SK-N-SH (cell line): ENCODE results near the gene THAP8. TPM values are rescaled to one million over a fixed set of nuclear protein-coding genes. Genes with fewer than 3 reads are reported as not detected.
A peak's percentile ranks its signal among the peaks of the same experiment; 100 is the strongest.

Experiments used
- CTCF ChIA-PET: fragments of 300-600, 350-600 bp; formaldehyde crosslinking; extraction: SDS; loops from one replicate; lab custom pipeline; 2021; lab: Yijun Ruan, JAX
- POLR2A ChIA-PET: fragments of 350-600 bp; sonication (Branson Sonifier 250); formaldehyde crosslinking; extraction: SDS; loops from one replicate; lab custom pipeline; 2020; ENCODE audit warnings: antibody characterized with exemption, inconsistent platforms; lab: Yijun Ruan, JAX
- DNase-seq: peaks from one replicate; pipeline ENCODE4 v3.0.0; 2012
- H2AFZ ChIP-seq: fragments of 200-600 bp; sonication (generic); 2 replicates; pipeline ENCODE4 v1.8.1; 2016; ENCODE audit warnings: antibody characterized with exemption, mild to moderate bottlenecking, low read depth
- H3F3A ChIP-seq: fragments of 200-600 bp; sonication (generic); replicated peaks from 2 replicates; pipeline ENCODE3; 2016; ENCODE audit warnings: antibody characterized with exemption, mild to moderate bottlenecking; ENCODE audit not compliant: insufficient read depth
- H3K27ac ChIP-seq, 2 experiments: fragments of 200-500 bp in 1 of 2; fragments of 200-600 bp in 1 of 2; sonication (Bioruptor generic) in 1 of 2; sonication (generic), shearing (Covaris generic) in 1 of 2; 2 replicates each; pipeline versions ENCODE4 v1.5.1 to v1.6.1; 2014 to 2016; ENCODE audit warnings: low read depth in 2 of 2, inconsistent platforms in 1 of 2, low read length in 1 of 2, mild to moderate bottlenecking in 1 of 2, mixed read lengths in 1 of 2
- H3K27me3 ChIP-seq: fragments of 200-600 bp; sonication (generic), shearing (Covaris generic); 2 replicates; pipeline ENCODE4 v1.6.1; 2016; ENCODE audit warnings: mixed run types; ENCODE audit not compliant: insufficient read depth
- H3K36me3 ChIP-seq, 2 experiments: fragments of 200-500 bp in 1 of 2; fragments of 200-600 bp in 1 of 2; sonication (Bioruptor generic) in 1 of 2; sonication (generic) in 1 of 2; replicated peaks in 1 of 2; 2 replicates each; pipeline versions ENCODE3 to v1.5.1; 2014 to 2016; ENCODE audit warnings: low read length in 1 of 2, mild to moderate bottlenecking in 1 of 2; ENCODE audit not compliant: insufficient read depth in 2 of 2, control insufficient read depth in 1 of 2
- H3K4me1 ChIP-seq, 2 experiments: fragments of 200-500 bp in 1 of 2; fragments of 200-600 bp in 1 of 2; sonication (Bioruptor generic) in 1 of 2; sonication (generic), shearing (Covaris generic) in 1 of 2; 2 replicates each; pipeline versions ENCODE4 v1.5.1 to v1.6.1; 2014 to 2016; ENCODE audit warnings: low read depth in 1 of 2, low read length in 1 of 2, mixed run types in 1 of 2; ENCODE audit not compliant: insufficient read depth in 2 of 2, control insufficient read depth in 1 of 2
- H3K4me2 ChIP-seq: fragments of 200-600 bp; sonication (generic), shearing (Covaris generic); 2 replicates; pipeline ENCODE4 v1.6.1; 2017; ENCODE audit warnings: mixed run types
- H3K4me3 ChIP-seq, 2 experiments: fragments of 200-500 bp in 1 of 2; fragments of 200-600 bp in 1 of 2; sonication (Bioruptor generic) in 1 of 2; sonication (generic), shearing (Covaris generic) in 1 of 2; 2 replicates each; pipeline versions ENCODE4 v1.5.1 to v1.8.1; 2014 to 2016; ENCODE audit warnings: low read depth in 2 of 2, inconsistent platforms in 1 of 2, low read length in 1 of 2, mild to moderate bottlenecking in 1 of 2, mixed read lengths in 1 of 2, moderate library complexity in 1 of 2
- H3K79me2 ChIP-seq: fragments of 200-600 bp; sonication (generic); 2 replicates; pipeline ENCODE4 v1.8.1; 2017; ENCODE audit warnings: mild to moderate bottlenecking; ENCODE audit not compliant: insufficient read depth
- H3K9ac ChIP-seq: fragments of 200-600 bp; sonication (generic); 2 replicates; pipeline ENCODE4 v1.6.1; 2017; ENCODE audit warnings: mixed run types
- H3K9me2 ChIP-seq: fragments of 200-600 bp; sonication (generic); 2 replicates; pipeline ENCODE4 v1.6.1; 2017; ENCODE audit warnings: mixed run types
- H3K9me3 ChIP-seq: fragments of 200-600 bp; sonication (generic); 2 replicates; pipeline ENCODE4 v1.6.1; 2017; ENCODE audit warnings: mixed run types, mild to moderate bottlenecking, moderate library complexity
- H4K20me1 ChIP-seq: fragments of 200-600 bp; sonication (generic); 2 replicates; pipeline ENCODE4 v1.6.1; 2017; ENCODE audit warnings: mild to moderate bottlenecking, mixed run types; ENCODE audit not compliant: insufficient read depth
- EP300 ChIP-seq, 2 experiments: IDR thresholded peaks; 2 replicates each; pipeline versions ENCODE4 v1.4.0 to v1.6.1; 2012; ENCODE audit warnings: borderline replicate concordance in 1 of 2, low read depth in 1 of 2, low read length in 1 of 2
- FOXJ3 ChIP-seq: sonication (generic); formaldehyde crosslinking; IDR thresholded peaks from 2 replicates; pipeline ENCODE4 v1.5.1; 2020; ENCODE audit warnings: mild to moderate bottlenecking, missing genetic modification reagents
- GABPA ChIP-seq: IDR thresholded peaks from 2 replicates; pipeline ENCODE4 v1.4.0; 2012; ENCODE audit warnings: low read depth, mild to moderate bottlenecking
- GATA2 ChIP-seq: sonication (generic); formaldehyde crosslinking; IDR thresholded peaks from 2 replicates; pipeline ENCODE4 v1.5.0; 2020; ENCODE audit warnings: mild to moderate bottlenecking, missing genetic modification reagents
- JUND ChIP-seq: IDR thresholded peaks from 2 replicates; pipeline ENCODE4 v1.4.0; 2012
- RAD21 ChIP-seq: IDR thresholded peaks from 2 replicates; pipeline ENCODE4 v1.6.1; 2012; ENCODE audit warnings: mild to moderate bottlenecking, low read length
- SIN3A ChIP-seq: IDR thresholded peaks from 2 replicates; pipeline ENCODE4 v1.6.1; 2012; ENCODE audit warnings: low read depth, mild to moderate bottlenecking, low read length, moderate library complexity, borderline replicate concordance
- TCF12 ChIP-seq: IDR thresholded peaks from 2 replicates; pipeline ENCODE4 v1.4.0; 2012
- USF2 ChIP-seq: fragments of 150-350 bp; IDR thresholded peaks from 2 replicates; pipeline ENCODE4 v1.6.1; 2017; ENCODE audit warnings: antibody characterized with exemption, low read length, low read depth, borderline replicate concordance
- YY1 ChIP-seq: IDR thresholded peaks from 2 replicates; pipeline ENCODE4 v1.4.0; 2012; ENCODE audit warnings: low read depth, mild to moderate bottlenecking
- WGBS: methylation state at CpG from one replicate; pipeline ENCODE4 v1.1.6; 2017; ENCODE audit warnings: low lambda C conversion rate; 5-methylcytosine and 5-hydroxymethylcytosine counted together
- polyA plus RNA-seq, 3 experiments: library from polyadenylated mRNA; depleted of rRNA; stranded (reverse); fragments of >200 nt; gene quantifications; 2 replicates each; pipeline ENCODE4 v1.2.3, GENCODE V29; 2012

THAP8 gene
- polyA plus RNA-seq, 1 of the 3 experiments (the other 2 are of a cell fraction) = 6.3 TPM

GRCh38 chr19:35993923-35994598, 60.0 kb downstream of the THAP8 start:
- Histone ChIP-seq H3K4me3 (peak overlapping the region in 1 of 2 experiments; percentile 83; a peak in 1 of 4 replicates), H3K27ac (no peak overlapping the region; a peak in 1 of 4 replicates), H3K9me2 (no peaks in the 10 kb centered on the region), H3K9ac (no peak overlapping the region), H4K20me1 (no peaks in the 10 kb centered on the region), H3K4me1 (peaks cover 11 to 18% of the 10 kb centered on the region in 2 experiments; a peak in 1 of 4 replicates), H3K27me3 (no peaks in the 10 kb centered on the region), H3K4me2 (peak overlapping the region; percentile 99), H3K36me3 (peaks cover 0 to 3% of the 10 kb centered on the region in 2 experiments), H3K9me3 (no peaks in the 10 kb centered on the region)
- ChIA-PET CTCF (interaction anchor here (0.7 to 1.7 kb wide), 13 partner anchors 10 to 124 kb away, joined by 3 to 8 read pairs (median 3); partner anchors contain the start of gene ALKBH6), POLR2A (interaction anchor here (1.2 kb wide), 1 partner anchor 15 kb away, joined by 4 read pairs; the partner anchor contains the start of gene SYNE4)
- 60% methylated on average over 32 of the region's 49 CpGs for WGBS
- TF ChIP-seq RAD21 = peak; percentile 42
- TF ChIP-seq TCF12 = no peak
- TF ChIP-seq, all 33 proteins: peak for 1
- H3K79me2 ChIP-seq = peaks cover 26% of the 10 kb centered on the region
- peak; percentile 62 for DNase-seq
- H2AFZ ChIP-seq = peak overlapping the region; percentile 99
- peaks cover 3% of the 10 kb centered on the region for H3F3A ChIP-seq

GRCh38 chr19:35992907-35993765, 60.9 kb downstream of the THAP8 start:
- DNase-seq = no peak
- Histone ChIP-seq H3F3A (no peaks in the 10 kb centered on the region), H3K79me2 (peaks cover 26% of the 10 kb centered on the region), H3K4me1 (peaks cover 11 to 18% of the 10 kb centered on the region in 2 experiments; a peak in 1 of 4 replicates), H3K9ac (no peak overlapping the region), H3K9me2 (no peaks in the 10 kb centered on the region), H3K4me3 (no peak overlapping the region), H4K20me1 (no peaks in the 10 kb centered on the region), H3K9me3 (no peaks in the 10 kb centered on the region)
- WGBS = 92% methylated on average over 8 of the region's 8 CpGs
- POLR2A ChIA-PET = no interaction called here
- TF ChIP-seq GATA2 (no peak), JUND (no peak)
- TF ChIP-seq, all 33 proteins: peak for 0
- Histone ChIP-seq H3K4me2 (no peak overlapping the region), H3K27me3 (no peaks in the 10 kb centered on the region), H2AFZ (no peak overlapping the region), H3K27ac (no peak overlapping the region), H3K36me3 (peaks cover 0 to 3% of the 10 kb centered on the region in 2 experiments)
- CTCF ChIA-PET = interaction anchor here (0.7 to 1.7 kb wide), 8 partner anchors 11 to 123 kb away, joined by 3 to 8 read pairs (median 4); no protein-coding TSS in a partner anchor

GRCh38 chr19:35991731-35992450, 62.2 kb downstream of the THAP8 start:
- CTCF ChIA-PET = no interaction called here
- no peak for DNase-seq

More at GRCh38 chr19:35991731-35992450, 62.2 kb downstream of the THAP8 start:
- Histone ChIP-seq H3K4me3 (no peak overlapping the region), H3K4me1 (peaks cover 10 to 18% of the 10 kb centered on the region in 2 experiments; a peak in 1 of 4 replicates), H3K9ac (no peak overlapping the region), H3K79me2 (peaks cover 19% of the 10 kb centered on the region), H3K36me3 (no peaks in the 10 kb centered on the region), H3K27ac (no peak overlapping the region), H3F3A (no peaks in the 10 kb centered on the region), H3K4me2 (no peak overlapping the region), H3K9me3 (no peaks in the 10 kb centered on the region)
- POLR2A ChIA-PET = interaction anchor here (0.6 kb wide), 1 partner anchor 20 kb away, joined by 4 read pairs; no protein-coding TSS in a partner anchor
- WGBS = 83% methylated on average over 7 of the region's 7 CpGs
- no peak for TF ChIP-seq SIN3A
- no peak for TF ChIP-seq YY1
- no peak for TF ChIP-seq GABPA
- no peak for TF ChIP-seq FOXJ3 (CRISPR knock-in tag)
- no peak for TF ChIP-seq EP300 (IDR thresholded peaks at IDR 0.05; ENCODE audit: borderline replicate concordance in 1 of 2, low read depth in 1 of 2, low read length in 1 of 2)
- no peak for TF ChIP-seq JUND
- no peak for TF ChIP-seq USF2
- TF ChIP-seq, all 33 proteins: peak for 0
- no peaks in the 10 kb centered on the region; the same call in 1 of the 2 replicates for H3K27me3 ChIP-seq
- no peaks in the 10 kb centered on the region for H4K20me1 ChIP-seq
- H3K9me2 ChIP-seq = no peaks in the 10 kb centered on the region
- no peak overlapping the region for H2AFZ ChIP-seq
